ENCODE results near the gene SHMT2. TPM values are rescaled to one million over a fixed set of nuclear protein-coding genes. Genes with fewer than 3 reads are reported as not detected.
"Not testable (repeated sequence)": the region's sequence is repeated elsewhere in the genome, so short reads cannot be mapped to it uniquely, and the experiment has no call there.

The SHMT2 gene
- total and polyA plus RNA-seq, 2 of the 13 experiments (the other 11 are each of a cell fraction or from before 2014, with no cell fraction given): 181 to 393 TPM

DNA sequence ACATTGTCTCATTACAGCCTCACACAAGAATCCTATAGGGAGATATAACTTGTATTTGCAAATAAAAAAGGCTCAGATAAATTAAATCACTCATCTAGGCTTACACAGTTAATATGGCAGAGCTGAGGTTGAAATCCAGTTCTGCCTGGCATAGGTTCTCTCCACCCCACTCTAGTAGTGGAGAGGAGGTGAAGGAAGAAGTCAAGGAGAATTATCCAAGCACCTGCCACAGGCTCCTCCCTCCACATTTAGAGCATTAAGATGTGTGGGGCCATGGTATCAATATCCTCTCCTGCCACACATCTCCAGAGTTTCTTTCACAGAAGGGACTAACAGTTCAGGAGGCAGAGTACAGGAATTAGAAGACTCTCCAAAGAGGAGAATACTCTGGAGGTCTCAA lies 44.0 kb downstream of the SHMT2 start:
- Histone ChIP-seq H3K9ac (ENCODE audit: insufficient read depth, low read depth, low read length) (no peak overlapping the region), H3K27ac (ENCODE audit: extremely low read length, insufficient read depth, low read length) (no peak overlapping the region), H3K9me3 (ENCODE audit: low read length) (no peaks in the 10 kb centered on the region), H3K79me2 (ENCODE audit: insufficient read depth, low read length) (no peaks in the 10 kb centered on the region), H3K27me3 (ENCODE audit: control insufficient read depth in 1 of 2, insufficient read depth in 2 of 2, low read length in 2 of 2) (no peaks in the 10 kb centered on the region), H4K20me1 (ENCODE audit: insufficient read depth, low read length) (no peaks in the 10 kb centered on the region), H3K4me3 (replicated peaks in 1 of 3; ENCODE audit: insufficient read depth in 1 of 3, low read depth in 2 of 3, low read length in 3 of 3) (no peak overlapping the region), H3K4me2 (ENCODE audit: low read depth, low read length) (no peak overlapping the region), H3K36me3 (replicated peaks in 1 of 2; ENCODE audit: control insufficient read depth in 1 of 2, insufficient read depth in 2 of 2, low read length in 2 of 2) (peaks cover 6 to 40% of the 10 kb centered on the region in 2 experiments; a peak in 4 of 5 replicates), H3K4me1 (ENCODE audit: insufficient read depth, low read length) (no peaks in the 10 kb centered on the region), H2AFZ (ENCODE audit: low read length) (no peak overlapping the region)
- ATAC-seq: no peak
- TF ChIP-seq ZNF101 (CRISPR knock-in tag; IDR thresholded peaks at IDR 0.05; ENCODE audit: borderline replicate concordance, low read depth): no peak
- no peak for TF ChIP-seq KMT2A (CRISPR knock-in tag; IDR thresholded peaks at IDR 0.05)
- TF ChIP-seq ZEB1 (IDR thresholded peaks at IDR 0.05; ENCODE audit: insufficient replicate concordance, low read depth): no peak
- TF ChIP-seq ZNF605 (CRISPR knock-in tag; IDR thresholded peaks at IDR 0.05): no peak
- no peak for TF ChIP-seq STAT5B (CRISPR knock-in tag; IDR thresholded peaks at IDR 0.05)
- TF ChIP-seq ZNF33A (CRISPR knock-in tag; IDR thresholded peaks at IDR 0.05; ENCODE audit: borderline replicate concordance): no peak
- no peak for TF ChIP-seq HNF4A (CRISPR knock-in tag; IDR thresholded peaks at IDR 0.05)
- TF ChIP-seq SIN3B (IDR thresholded peaks at IDR 0.05; ENCODE audit: low read length): no peak
- ChIA-PET POLR2A (no interaction called here), CTCF (ENCODE audit: low intra/inter-chr PET ratio, low total read pairs) (no interaction called here)
- no peak for FAIRE-seq
- no TSS peak for BruUV-seq (replicated peaks)
- intact Hi-C loops (cut with micrococcal nuclease; ENCODE audit: unreplicated experiment) (no loop called here), in situ Hi-C loops (cut with HindIII; ENCODE audit: extremely low pct_ligation_motif_present, low pct_unique_long_range_greater_than_20kb) (no loop called here)
- no peak for DNase-seq (ENCODE audit: low spot score)

GRCh38 chr12:57276233-57276632 lies 46.7 kb downstream of the SHMT2 start:
- H3K36me3 ChIP-seq (replicated peaks in 1 of 2; ENCODE audit: control insufficient read depth in 1 of 2, insufficient read depth in 2 of 2, low read length in 2 of 2): peaks cover 6 to 30% of the 10 kb centered on the region in 2 experiments; a peak in 4 of 5 replicates
- CTCF ChIA-PET (ENCODE audit: low intra/inter-chr PET ratio, low total read pairs): interaction anchor here (1.9 kb wide), 1 partner anchor 12 kb away, joined by 8 read pairs; no protein-coding TSS in a partner anchor
- H3K4me3 ChIP-seq (replicated peaks in 1 of 3; ENCODE audit: insufficient read depth in 1 of 3, low read depth in 2 of 3, low read length in 3 of 3); H3K9ac ChIP-seq (ENCODE audit: insufficient read depth, low read depth, low read length); H3K9me3 ChIP-seq (ENCODE audit: low read length); H2AFZ ChIP-seq (ENCODE audit: low read length); FAIRE-seq; H3K27me3 ChIP-seq (ENCODE audit: control insufficient read depth in 1 of 2, insufficient read depth in 2 of 2, low read length in 2 of 2); H3K79me2 ChIP-seq (ENCODE audit: insufficient read depth, low read length); POLR2A ChIA-PET; intact Hi-C loops (cut with micrococcal nuclease; ENCODE audit: unreplicated experiment); in situ Hi-C loops (cut with HindIII; ENCODE audit: extremely low pct_ligation_motif_present, low pct_unique_long_range_greater_than_20kb); H4K20me1 ChIP-seq (ENCODE audit: insufficient read depth, low read length); DNase-seq (ENCODE audit: low spot score); H3K27ac ChIP-seq (ENCODE audit: extremely low read length, insufficient read depth, low read length); ATAC-seq; BruUV-seq (replicated peaks); H3K4me2 ChIP-seq (ENCODE audit: low read depth, low read length): not testable (repeated sequence)
- peaks cover 16% of the 10 kb centered on the region for H3K4me1 ChIP-seq (ENCODE audit: insufficient read depth, low read length)
- 95% methylated on average over 6 of the region's 6 CpGs for WGBS (ENCODE audit: low lambda C conversion rate)

Data from HepG2 (cell line).